Measurements from ENCODE around the gene EDC3. TPM values are rescaled to one million over a fixed set of nuclear protein-coding genes. Genes with fewer than 3 reads are reported as not detected.

The EDC3 gene
- polyA plus RNA-seq, 2 of the 4 experiments (the other 2 are of a cell fraction): 23.2 to 24.1 TPM

- FAIRE-seq: no peak
- ChIA-PET POLR2A (no interaction called here), CTCF (no interaction called here)
- no peak for DNase-seq (ENCODE audit: low read depth in 1 of 2, low spot score in 1 of 2)
- WGBS (ENCODE audit: missing lambda C conversion rate): 100% methylated on average over 2 of the region's 4 CpGs
- no peak overlapping the region for H3K27ac ChIP-seq
- TF ChIP-seq BHLHE40 (IDR thresholded peaks at IDR 0.05; ENCODE audit: low read depth, low read length) (no peak), RARB (CRISPR knock-in tag; IDR thresholded peaks at IDR 0.05) (no peak), HOXA7 (CRISPR knock-in tag; IDR thresholded peaks at IDR 0.05) (no peak), ZNF302 (CRISPR knock-in tag; IDR thresholded peaks at IDR 0.05) (no peak), FOSL2 (IDR thresholded peaks at IDR 0.05) (no peak), FOSL2 (CRISPR knock-in tag; IDR thresholded peaks at IDR 0.05) (no peak), MAFK (IDR thresholded peaks at IDR 0.05; ENCODE audit: partially characterized antibody) (no peak), RFX5 (IDR thresholded peaks at IDR 0.05) (no peak), CBX8 (IDR thresholded peaks at IDR 0.05) (no peak), PHF8 (IDR thresholded peaks at IDR 0.05; ENCODE audit: borderline replicate concordance, low read depth) (no peak), EP300 (IDR thresholded peaks at IDR 0.05) (no peak), MAX (IDR thresholded peaks at IDR 0.05) (no peak), USF2 (IDR thresholded peaks at IDR 0.05) (no peak), HMGXB4 (CRISPR knock-in tag; IDR thresholded peaks at IDR 0.05; ENCODE audit: borderline replicate concordance) (no peak), HES2 (IDR thresholded peaks at IDR 0.05) (no peak), HDAC2 (IDR thresholded peaks at IDR 0.05) (no peak), GATA3 (IDR thresholded peaks at IDR 0.05; ENCODE audit: borderline replicate concordance) (no peak), E2F6 (IDR thresholded peaks at IDR 0.05; ENCODE audit: borderline replicate concordance, low read depth) (no peak), ZFP36 (IDR thresholded peaks at IDR 0.05; ENCODE audit: borderline replicate concordance, partially characterized antibody) (no peak), POLR2A (IDR thresholded peaks at IDR 0.05; ENCODE audit: low read length) (no peak)
- H3K4me2 ChIP-seq: no peak overlapping the region
- ATAC-seq: no peak
- H3K9me3 ChIP-seq: no peaks in the 10 kb centered on the region
- no peaks in the 10 kb centered on the region for H3K4me1 ChIP-seq
- no peak overlapping the region for H3K4me3 ChIP-seq
Measured at GRCh38 chr15:74584779-74585178, 111.0 kb downstream of the EDC3 start.

GRCh38 chr15:74584204-74584603 lies 111.6 kb downstream of the EDC3 start:
- CTCF ChIA-PET: no interaction called here

More at GRCh38 chr15:74584204-74584603, 111.6 kb downstream of the EDC3 start:
- Histone ChIP-seq H3K9me3 (no peaks in the 10 kb centered on the region), H3K4me3 (no peak overlapping the region), H3K27ac (no peak overlapping the region), H3K4me1 (no peaks in the 10 kb centered on the region), H3K4me2 (no peak overlapping the region)
- ATAC-seq (no peak), DNase-seq (ENCODE audit: low read depth in 1 of 2, low spot score in 1 of 2) (no peak), FAIRE-seq (no peak)
- POLR2A ChIA-PET: no interaction called here
- 86% methylated on average over 2 of the region's 2 CpGs for WGBS (ENCODE audit: missing lambda C conversion rate)
- no peak for TF ChIP-seq SREBF2 (IDR thresholded peaks at IDR 0.05)
- no peak for TF ChIP-seq ZFP36 (IDR thresholded peaks at IDR 0.05; ENCODE audit: borderline replicate concordance, partially characterized antibody)
- TF ChIP-seq PBX3 (IDR thresholded peaks at IDR 0.05): no peak
- no peak for TF ChIP-seq RCOR1 (IDR thresholded peaks at IDR 0.05; ENCODE audit: low read depth, low read length)
- no peak for TF ChIP-seq HOXA7 (CRISPR knock-in tag; IDR thresholded peaks at IDR 0.05)
- no peak for TF ChIP-seq BHLHE40 (IDR thresholded peaks at IDR 0.05; ENCODE audit: low read depth, low read length)
- TF ChIP-seq NFE2L2 (conservative IDR thresholded peaks at IDR 0.05; ENCODE audit: low read length): no peak
- TF ChIP-seq E2F6 (IDR thresholded peaks at IDR 0.05; ENCODE audit: borderline replicate concordance, low read depth): no peak
- no peak for TF ChIP-seq MAX (IDR thresholded peaks at IDR 0.05)
- no peak for TF ChIP-seq KDM5A (IDR thresholded peaks at IDR 0.05)
- TF ChIP-seq HOXB5 (CRISPR knock-in tag; IDR thresholded peaks at IDR 0.05): no peak
- TF ChIP-seq RNF2 (IDR thresholded peaks at IDR 0.05; ENCODE audit: borderline replicate concordance, low read depth): no peak
- no peak for TF ChIP-seq PHF8 (IDR thresholded peaks at IDR 0.05; ENCODE audit: borderline replicate concordance, low read depth)
- TF ChIP-seq ZSCAN20 (CRISPR knock-in tag; IDR thresholded peaks at IDR 0.05): no peak
- no peak for TF ChIP-seq HMGXB4 (CRISPR knock-in tag; IDR thresholded peaks at IDR 0.05; ENCODE audit: borderline replicate concordance)
- TF ChIP-seq FOSL2 (IDR thresholded peaks at IDR 0.05): no peak
- TF ChIP-seq FOSL2 (CRISPR knock-in tag; IDR thresholded peaks at IDR 0.05): no peak
- no peak for TF ChIP-seq EHF (CRISPR knock-in tag; IDR thresholded peaks at IDR 0.05)

Data from A549 (cell line).